GM06990 (cell line): ENCODE results near the gene PHLDA2.

Source experiments
- DNase-seq: peaks from one replicate; pipeline ENCODE4 v3.0.0-alpha.2; 2011; ENCODE audit not compliant: insufficient read length; ENCODE audit errors: extremely low read depth
- H3K27me3 ChIP-seq: replicated peaks from 2 replicates; pipeline ENCODE4 v1.6.0; 2011; ENCODE audit warnings: low read length; ENCODE audit not compliant: control insufficient read depth, insufficient read depth
- H3K36me3 ChIP-seq: 2 replicates; pipeline ENCODE4 v1.5.1; 2011; ENCODE audit warnings: low read length; ENCODE audit not compliant: control insufficient read depth, insufficient read depth
- H3K4me3 ChIP-seq: replicated peaks from 2 replicates; pipeline ENCODE4 v1.5.1; 2011; ENCODE audit warnings: low read depth, mild to moderate bottlenecking, control low read depth, low read length
- CTCF ChIP-seq: IDR thresholded peaks from 2 replicates; pipeline ENCODE4 v1.5.1; 2011; ENCODE audit warnings: low read length, control low read depth, mild to moderate bottlenecking, inconsistent platforms; ENCODE audit not compliant: insufficient read depth, poor library complexity, severe bottlenecking

PHLDA2 gene

GRCh38 chr11:2968341-2968900, 39.2 kb upstream of the PHLDA2 start:
- H3K4me3 ChIP-seq = no peak overlapping the region
- H3K36me3 ChIP-seq = peaks cover 41% of the 10 kb centered on the region
- H3K27me3 ChIP-seq = no peaks in the 10 kb centered on the region
- TF ChIP-seq CTCF = no peak
- no peak for DNase-seq

GRCh38 chr11:2964782-2965181, 35.6 kb upstream of the PHLDA2 start:
- no peak overlapping the region for H3K4me3 ChIP-seq
- peaks cover 37% of the 10 kb centered on the region for H3K36me3 ChIP-seq
- TF ChIP-seq CTCF = no peak
- H3K27me3 ChIP-seq = no peaks in the 10 kb centered on the region
- DNase-seq = no peak

- TF ChIP-seq CTCF = no peak
Observed at GRCh38 chr11:2963761-2964160, 34.5 kb upstream of the PHLDA2 start.

GRCh38 chr11:2963112-2963754, 34.0 kb upstream of the PHLDA2 start:
- no peak overlapping the region for H3K4me3 ChIP-seq
- no peak for DNase-seq
- H3K36me3 ChIP-seq = peaks cover 36% of the 10 kb centered on the region
- H3K27me3 ChIP-seq = no peaks in the 10 kb centered on the region
- TF ChIP-seq CTCF = no peak

More at GRCh38 chr11:2963761-2964160, 34.5 kb upstream of the PHLDA2 start:
- Histone ChIP-seq H3K4me3 (no peak overlapping the region), H3K27me3 (no peaks in the 10 kb centered on the region), H3K36me3 (peaks cover 33% of the 10 kb centered on the region)
- no peak for DNase-seq

- Histone ChIP-seq H3K36me3 (peaks cover 35% of the 10 kb centered on the region), H3K4me3 (no peak overlapping the region), H3K27me3 (no peaks in the 10 kb centered on the region)
- no peak for DNase-seq
- no peak for TF ChIP-seq CTCF
Observed at GRCh38 chr11:2961080-2961479, 31.9 kb upstream of the PHLDA2 start.

- DNase-seq = no peak
- no peak for TF ChIP-seq CTCF
- peaks cover 40% of the 10 kb centered on the region for H3K36me3 ChIP-seq
- H3K27me3 ChIP-seq = no peaks in the 10 kb centered on the region
- no peak overlapping the region for H3K4me3 ChIP-seq
Observed at GRCh38 chr11:2960139-2960538, 30.9 kb upstream of the PHLDA2 start.
